GM10266 (cell line): Measurements from ENCODE around the gene TSPAN10.

ENCODE experiments used
- DNase-seq: peaks from one replicate; pipeline ENCODE4 v3.0.0; 2012; ENCODE audit errors: extremely low spot score
- CTCF ChIP-seq: IDR thresholded peaks from 2 replicates; pipeline ENCODE4 v1.5.1; 2012; ENCODE audit warnings: mild to moderate bottlenecking, low read depth; ENCODE audit not compliant: control insufficient read depth, insufficient read depth; ENCODE audit errors: missing control alignments

The TSPAN10 gene

GRCh38 chr17:81646869-81647600 is 10.0 kb downstream of the TSPAN10 start:
- TF ChIP-seq CTCF = no peak
- peak; percentile 35 for DNase-seq

- no peak for DNase-seq
- no peak for TF ChIP-seq CTCF
Observed at GRCh38 chr17:81647640-81648012, 10.6 kb downstream of the TSPAN10 start.

- TF ChIP-seq CTCF = no peak
- DNase-seq = no peak
Observed at GRCh38 chr17:81648013-81648706, 11.2 kb downstream of the TSPAN10 start.

- DNase-seq = no peak
- TF ChIP-seq CTCF = no peak
Observed at GRCh38 chr17:81648707-81649085, 11.7 kb downstream of the TSPAN10 start.

GRCh38 chr17:81650951-81651350 is 14.0 kb downstream of the TSPAN10 start:
- TF ChIP-seq CTCF = no peak
- DNase-seq = no peak

- no peak for DNase-seq
Observed at GRCh38 chr17:81651692-81652091, 14.7 kb downstream of the TSPAN10 start.

More at GRCh38 chr17:81651692-81652091, 14.7 kb downstream of the TSPAN10 start:
- no peak for TF ChIP-seq CTCF
